ENCODE measurements around the gene ULK4. TPM values are rescaled to one million over a fixed set of nuclear protein-coding genes. Genes with fewer than 3 reads are reported as not detected.

The ULK4 gene
- total and polyA plus RNA-seq, 12 donors = 1.6 to 24.5 (median 6.9) TPM

DNA sequence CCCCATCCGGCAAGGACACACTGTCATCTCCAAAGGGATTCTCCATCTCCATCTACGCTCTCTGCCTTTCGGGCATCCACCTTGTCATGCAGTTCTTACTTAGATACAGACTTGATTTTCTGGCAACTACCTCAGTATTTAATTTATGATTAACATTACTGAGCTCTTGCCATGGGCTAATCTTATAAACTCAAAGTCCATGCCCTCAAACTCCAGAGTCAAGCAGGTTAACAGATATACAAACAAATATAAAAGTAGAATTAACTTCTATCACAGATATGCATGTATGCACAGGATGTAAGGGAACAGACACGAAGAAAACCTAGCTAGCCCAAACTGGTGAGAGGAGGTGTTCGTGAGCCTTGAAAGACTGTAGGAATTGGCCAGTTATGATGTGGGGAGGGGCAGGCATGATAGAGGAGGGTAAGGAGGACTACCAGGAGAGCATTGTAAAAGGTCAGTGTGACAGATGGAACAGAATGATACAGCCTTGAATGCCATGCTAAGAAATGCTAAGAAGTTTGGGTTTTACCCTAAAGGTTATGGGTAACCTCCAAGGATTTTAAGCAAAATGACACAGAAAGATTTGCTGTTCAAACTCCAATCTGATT is 334.3 kb downstream of the ULK4 start:
- DNase-seq = no peak
- no peaks in the 10 kb centered on the region for H3K36me3 ChIP-seq (replicated peaks in 1 of 2)
- WGBS, 4 donors = 92 to 96% (median 96%) methylated on average over 5 of the region's 5 CpGs
- H3K4me1 ChIP-seq (replicated peaks in 1 of 2) = peaks cover 0 to 7% of the 10 kb centered on the region in 2 donors
- no peak overlapping the region for H3K4me3 ChIP-seq
- no peak overlapping the region for H3K27ac ChIP-seq
- no peaks in the 10 kb centered on the region for H3K27me3 ChIP-seq
- intact Hi-C loops (cut with DNase I) = no loop called here
- H3K9me3 ChIP-seq (replicated peaks in 1 of 3) = no peaks in the 10 kb centered on the region
- TF ChIP-seq, protein P1, sequence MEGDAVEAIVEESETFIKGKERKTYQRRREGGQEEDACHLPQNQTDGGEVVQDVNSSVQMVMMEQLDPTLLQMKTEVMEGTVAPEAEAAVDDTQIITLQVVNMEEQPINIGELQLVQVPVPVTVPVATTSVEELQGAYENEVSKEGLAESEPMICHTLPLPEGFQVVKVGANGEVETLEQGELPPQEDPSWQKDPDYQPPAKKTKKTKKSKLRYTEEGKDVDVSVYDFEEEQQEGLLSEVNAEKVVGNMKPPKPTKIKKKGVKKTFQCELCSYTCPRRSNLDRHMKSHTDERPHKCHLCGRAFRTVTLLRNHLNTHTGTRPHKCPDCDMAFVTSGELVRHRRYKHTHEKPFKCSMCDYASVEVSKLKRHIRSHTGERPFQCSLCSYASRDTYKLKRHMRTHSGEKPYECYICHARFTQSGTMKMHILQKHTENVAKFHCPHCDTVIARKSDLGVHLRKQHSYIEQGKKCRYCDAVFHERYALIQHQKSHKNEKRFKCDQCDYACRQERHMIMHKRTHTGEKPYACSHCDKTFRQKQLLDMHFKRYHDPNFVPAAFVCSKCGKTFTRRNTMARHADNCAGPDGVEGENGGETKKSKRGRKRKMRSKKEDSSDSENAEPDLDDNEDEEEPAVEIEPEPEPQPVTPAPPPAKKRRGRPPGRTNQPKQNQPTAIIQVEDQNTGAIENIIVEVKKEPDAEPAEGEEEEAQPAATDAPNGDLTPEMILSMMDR (IDR thresholded peaks at IDR 0.05) = no peak
- no peak for TF ChIP-seq POLR2A (IDR thresholded peaks at IDR 0.05)

- Histone ChIP-seq H3K27ac (no peak overlapping the region), H3K36me3 (replicated peaks in 1 of 2) (no peaks in the 10 kb centered on the region), H3K4me3 (no peak overlapping the region), H3K4me1 (replicated peaks in 1 of 2) (no peaks in the 10 kb centered on the region), H3K9me3 (replicated peaks in 1 of 3) (no peaks in the 10 kb centered on the region), H3K27me3 (no peaks in the 10 kb centered on the region)
- 43 to 91% (median 88%) methylated on average over 2 of the region's 2 CpGs for WGBS, 4 donors
- intact Hi-C loops (cut with DNase I) = no loop called here
- TF ChIP-seq POLR2A (IDR thresholded peaks at IDR 0.05) = no peak
- TF ChIP-seq, protein P1 (IDR thresholded peaks at IDR 0.05) = no peak
- DNase-seq = no peak
Observed at GRCh38 chr3:41612853-41613252, 349.1 kb downstream of the ULK4 start.

- DNase-seq = no peak
- intact Hi-C loops (cut with DNase I) = no loop called here
- H3K27me3 ChIP-seq = no peaks in the 10 kb centered on the region
- TF ChIP-seq, protein P1 (IDR thresholded peaks at IDR 0.05) = no peak
- TF ChIP-seq POLR2A (IDR thresholded peaks at IDR 0.05) = no peak
- no peaks in the 10 kb centered on the region for H3K4me1 ChIP-seq (replicated peaks in 1 of 2)
- 94 to 98% (median 96%) methylated on average over 6 of the region's 6 CpGs for WGBS, 4 donors
- no peaks in the 10 kb centered on the region for H3K36me3 ChIP-seq (replicated peaks in 1 of 2)
- no peak overlapping the region for H3K4me3 ChIP-seq
- no peak overlapping the region for H3K27ac ChIP-seq
- no peaks in the 10 kb centered on the region for H3K9me3 ChIP-seq (replicated peaks in 1 of 3)
Observed at GRCh38 chr3:41611008-41611407, 350.9 kb downstream of the ULK4 start.

- H3K9me3 ChIP-seq (replicated peaks in 1 of 3) = no peaks in the 10 kb centered on the region
- no peak overlapping the region for H3K4me3 ChIP-seq
- H3K27ac ChIP-seq = no peak overlapping the region
- TF ChIP-seq, protein P1 (IDR thresholded peaks at IDR 0.05) = no peak
- TF ChIP-seq POLR2A (IDR thresholded peaks at IDR 0.05) = no peak
- no peak for DNase-seq
- intact Hi-C loops (cut with DNase I) = no loop called here
- no peaks in the 10 kb centered on the region for H3K36me3 ChIP-seq (replicated peaks in 1 of 2)
- H3K4me1 ChIP-seq (replicated peaks in 1 of 2) = no peaks in the 10 kb centered on the region
- 83 to 88% (median 86%) methylated on average over 1 of the region's 1 CpG for WGBS, 4 donors
- H3K27me3 ChIP-seq = no peaks in the 10 kb centered on the region
Observed at GRCh38 chr3:41608347-41608746, 353.6 kb downstream of the ULK4 start.
